ENCODE measurements around the gene SLC19A1. TPM values are rescaled to one million over a fixed set of nuclear protein-coding genes. Genes with fewer than 3 reads are reported as not detected.
"Not testable (repeated sequence)": the region's sequence is repeated elsewhere in the genome, so short reads cannot be mapped to it uniquely, and the experiment has no call there.

Gene SLC19A1
- total RNA-seq, 2 experiments from 2014 or later = 30.0 to 31.2 TPM

- CTCF ChIA-PET = no interaction called here
- Mint-ChIP-seq H3K4me1 (no peaks in the 10 kb centered on the region), H3K27ac (no peak overlapping the region), H3K27me3 (no peaks in the 10 kb centered on the region), H3K36me3 (ENCODE audit: low read depth) (no peaks in the 10 kb centered on the region), H3K9me3 (no peaks in the 10 kb centered on the region), H3K4me3 (no peak overlapping the region)
- no peak for DNase-seq
- POLR2A ChIA-PET = no interaction called here
These were observed 34.2 kb downstream of the SLC19A1 start for GRCh38 chr21:45507888-45508508.

- ChIA-PET POLR2A (no interaction called here), CTCF (no interaction called here)
- Mint-ChIP-seq H3K36me3 (ENCODE audit: low read depth) (no peaks in the 10 kb centered on the region), H3K4me3 (no peak overlapping the region), H3K9me3 (no peaks in the 10 kb centered on the region), H3K27ac (no peak overlapping the region), H3K27me3 (no peaks in the 10 kb centered on the region), H3K4me1 (peaks cover 3% of the 10 kb centered on the region)
- DNase-seq = no peak
These were observed 34.7 kb downstream of the SLC19A1 start for GRCh38 chr21:45507523-45507875.

- H3K36me3 Mint-ChIP-seq (ENCODE audit: low read depth) = no peaks in the 10 kb centered on the region
- H3K27me3 Mint-ChIP-seq = no peaks in the 10 kb centered on the region
- CTCF ChIA-PET = no interaction called here
- H3K27ac Mint-ChIP-seq = no peak overlapping the region
- H3K4me1 Mint-ChIP-seq = peaks cover 7% of the 10 kb centered on the region
- POLR2A ChIA-PET = no interaction called here
- no peaks in the 10 kb centered on the region for H3K9me3 Mint-ChIP-seq
- no peak overlapping the region for H3K4me3 Mint-ChIP-seq
- DNase-seq = no peak
These were observed 35.3 kb downstream of the SLC19A1 start for GRCh38 chr21:45506836-45507522.

GRCh38 chr21:45506241-45506817, 35.9 kb downstream of the SLC19A1 start:
- Mint-ChIP-seq H3K4me3 (no peak overlapping the region), H3K4me1 (peaks cover 7% of the 10 kb centered on the region), H3K9me3 (no peaks in the 10 kb centered on the region), H3K27me3 (no peaks in the 10 kb centered on the region), H3K27ac (no peak overlapping the region), H3K36me3 (ENCODE audit: low read depth) (no peaks in the 10 kb centered on the region)
- ChIA-PET CTCF (interaction anchor here (1.0 kb wide), 1 partner anchor 23 kb away, joined by 3 read pairs; no protein-coding TSS in a partner anchor), POLR2A (no interaction called here)
- DNase-seq = no peak

- DNase-seq = no peak
- Mint-ChIP-seq H3K4me1 (peaks cover 7% of the 10 kb centered on the region), H3K27me3 (no peaks in the 10 kb centered on the region), H3K4me3 (no peak overlapping the region), H3K27ac (no peak overlapping the region), H3K36me3 (ENCODE audit: low read depth) (no peaks in the 10 kb centered on the region), H3K9me3 (no peaks in the 10 kb centered on the region)
- CTCF ChIA-PET = interaction anchor here (1.0 kb wide), 1 partner anchor 22 kb away, joined by 3 read pairs; no protein-coding TSS in a partner anchor
- POLR2A ChIA-PET = no interaction called here
These were observed 36.7 kb downstream of the SLC19A1 start for GRCh38 chr21:45505416-45506021.

- ChIA-PET CTCF (no interaction called here), POLR2A (interaction anchor here (1.2 kb wide), 1 partner anchor 12 kb away, joined by 4 read pairs; no protein-coding TSS in a partner anchor)
- H3K27ac Mint-ChIP-seq = no peak overlapping the region
These were observed 37.5 kb downstream of the SLC19A1 start for GRCh38 chr21:45504516-45505415.

GRCh38 chr21:45504021-45504515, 38.2 kb downstream of the SLC19A1 start:
- no peak overlapping the region for H3K27ac Mint-ChIP-seq
- H3K27me3 Mint-ChIP-seq = no peaks in the 10 kb centered on the region

More at GRCh38 chr21:45504516-45505415, 37.5 kb downstream of the SLC19A1 start:
- no peak for DNase-seq
- Mint-ChIP-seq H3K9me3 (peaks cover 4% of the 10 kb centered on the region), H3K36me3 (ENCODE audit: low read depth) (peaks cover 3% of the 10 kb centered on the region), H3K4me1 (peaks cover 7% of the 10 kb centered on the region), H3K4me3 (no peak overlapping the region), H3K27me3 (no peaks in the 10 kb centered on the region)

GRCh38 chr21:45503226-45503625, 39.0 kb downstream of the SLC19A1 start:
- H3K4me1 Mint-ChIP-seq; H3K36me3 Mint-ChIP-seq (ENCODE audit: low read depth); H3K27ac Mint-ChIP-seq; H3K4me3 Mint-ChIP-seq; CTCF ChIA-PET; DNase-seq; H3K27me3 Mint-ChIP-seq; POLR2A ChIA-PET: not testable (repeated sequence)
- peaks cover 10% of the 10 kb centered on the region for H3K9me3 Mint-ChIP-seq

More at GRCh38 chr21:45504021-45504515, 38.2 kb downstream of the SLC19A1 start:
- Mint-ChIP-seq H3K4me1 (peaks cover 7% of the 10 kb centered on the region), H3K9me3 (peaks cover 8% of the 10 kb centered on the region), H3K36me3 (ENCODE audit: low read depth) (peaks cover 6% of the 10 kb centered on the region), H3K4me3 (no peak overlapping the region)
- POLR2A ChIA-PET = interaction anchor here (1.2 kb wide), 1 partner anchor 13 kb away, joined by 4 read pairs; no protein-coding TSS in a partner anchor
- DNase-seq = no peak
- CTCF ChIA-PET = no interaction called here

GRCh38 chr21:45502600-45502999, 39.6 kb downstream of the SLC19A1 start:
- Mint-ChIP-seq H3K36me3 (ENCODE audit: low read depth) (peaks cover 6% of the 10 kb centered on the region), H3K4me1 (peaks cover 7% of the 10 kb centered on the region), H3K27ac (no peak overlapping the region), H3K4me3 (no peak overlapping the region), H3K27me3 (no peaks in the 10 kb centered on the region), H3K9me3 (peaks cover 10% of the 10 kb centered on the region)
- ChIA-PET POLR2A (no interaction called here), CTCF (no interaction called here)
- DNase-seq = no peak

GRCh38 chr21:45502006-45502345, 40.3 kb downstream of the SLC19A1 start:
- peaks cover 7% of the 10 kb centered on the region for H3K4me1 Mint-ChIP-seq
- no peak overlapping the region for H3K27ac Mint-ChIP-seq
- DNase-seq = no peak

GRCh38 chr21:45501081-45502005, 40.9 kb downstream of the SLC19A1 start:
- DNase-seq; H3K4me1 Mint-ChIP-seq; H3K27ac Mint-ChIP-seq; H3K4me3 Mint-ChIP-seq; H3K36me3 Mint-ChIP-seq (ENCODE audit: low read depth); CTCF ChIA-PET; H3K27me3 Mint-ChIP-seq: not testable (repeated sequence)
- peaks cover 10% of the 10 kb centered on the region for H3K9me3 Mint-ChIP-seq
- POLR2A ChIA-PET = interaction anchor here (0.8 kb wide), 1 partner anchor 10 kb away, joined by 3 read pairs; no protein-coding TSS in a partner anchor

More at GRCh38 chr21:45502006-45502345, 40.3 kb downstream of the SLC19A1 start:
- H3K9me3 Mint-ChIP-seq = peaks cover 10% of the 10 kb centered on the region
- peaks cover 6% of the 10 kb centered on the region for H3K36me3 Mint-ChIP-seq (ENCODE audit: low read depth)
- no peak overlapping the region for H3K4me3 Mint-ChIP-seq
- no peaks in the 10 kb centered on the region for H3K27me3 Mint-ChIP-seq
- ChIA-PET CTCF (no interaction called here), POLR2A (interaction anchor here (0.8 kb wide), 1 partner anchor 10 kb away, joined by 3 read pairs; no protein-coding TSS in a partner anchor)

Measured in activated CD4-positive, alpha-beta memory T cell treated with anti-CD3 and anti-CD28 coated beads, Interleukin-2, amount 10 ng/mL, durations not matched to agents 7 days and 5 days (primary cell).